G401 (cell line): Measurements from ENCODE around the gene SLC22A4. TPM values are rescaled to one million over a fixed set of nuclear protein-coding genes. Genes with fewer than 3 reads are reported as not detected.

Experiments
- DNase-seq: peaks from one replicate; pipeline ENCODE4 v3.0.0-alpha.2; 2015; ENCODE audit warnings: low spot score
- in situ Hi-C: cut with HindIII; loops from 2 replicates; pipeline ENCODE4 v1.10.0; 2016; ENCODE audit warnings: low sequenced_read_pairs, mixed read lengths
- total RNA-seq: library from RNA; depleted of rRNA; stranded (reverse); fragments of >200 nt; shearing (Covaris generic); gene quantifications from 2 replicates; pipeline ENCODE4 v1.2.3, GENCODE V29; 2014; rRNA removed

Gene SLC22A4
- 0.31 TPM in 1 of 2 replicates, not detected in the other for total RNA-seq

DNA sequence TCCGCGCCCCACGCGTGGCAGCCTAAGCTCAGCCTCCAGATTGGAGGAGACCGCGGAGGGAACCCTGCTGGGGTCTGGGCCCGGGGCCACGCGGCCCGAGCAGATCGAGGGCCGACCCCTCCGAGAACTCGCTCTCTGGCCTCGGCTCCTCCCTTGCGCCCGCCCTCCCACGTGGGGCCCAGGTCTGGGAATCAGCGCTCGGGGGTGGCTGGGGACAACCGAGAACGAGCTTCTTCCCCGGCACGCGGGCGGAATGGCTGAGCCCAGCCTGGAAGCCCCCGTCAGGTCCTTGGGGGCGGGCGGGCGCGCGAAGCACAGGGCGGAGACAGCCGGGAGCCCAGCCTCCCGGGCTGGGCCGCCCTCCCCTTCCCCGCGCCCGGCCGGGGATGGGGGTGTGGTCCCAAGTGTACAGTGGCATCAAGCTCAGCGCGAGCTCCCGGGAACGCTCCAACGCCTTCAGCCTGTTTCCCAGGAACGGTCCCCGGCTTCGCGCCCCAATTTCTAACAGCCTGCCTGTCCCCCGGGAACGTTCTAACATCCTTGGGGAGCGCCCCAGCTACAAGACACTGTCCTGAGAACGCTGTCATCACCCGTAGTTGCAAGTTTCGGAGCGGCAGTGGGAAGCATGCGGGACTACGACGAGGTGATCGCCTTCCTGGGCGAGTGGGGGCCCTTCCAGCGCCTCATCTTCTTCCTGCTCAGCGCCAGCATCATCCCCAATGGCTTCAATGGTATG is at the start of gene SLC22A4:
TSS of gene SLC22A4 (plus strand) at position 403 of the 736 bp plus-strand sequence. CDS start at position 626, 223 bp downstream.
- peak; percentile 86 for DNase-seq
- in situ Hi-C loops: no loop called here

DNA sequence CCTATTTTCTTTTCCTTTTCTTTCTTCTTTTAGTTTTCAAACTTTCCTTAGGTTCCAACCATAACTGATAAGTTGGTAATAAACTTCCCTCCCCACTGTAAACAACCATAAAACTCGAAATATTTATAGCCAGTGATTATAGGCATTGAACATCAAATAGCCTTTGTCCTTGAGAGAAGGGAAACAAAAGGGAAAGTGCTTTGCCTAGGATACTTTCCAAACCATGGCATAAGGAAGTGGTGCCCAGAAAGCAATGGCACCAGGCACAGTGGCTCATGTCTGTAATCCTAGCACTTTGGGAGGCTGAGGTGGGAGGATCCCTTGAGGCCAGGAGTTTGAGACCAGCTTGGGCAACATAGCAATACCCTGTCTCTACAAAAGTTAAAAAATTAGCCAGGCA is 48.6 kb upstream of the SLC22A4 start:
- in situ Hi-C loops: no loop called here
- DNase-seq: no peak

DNA sequence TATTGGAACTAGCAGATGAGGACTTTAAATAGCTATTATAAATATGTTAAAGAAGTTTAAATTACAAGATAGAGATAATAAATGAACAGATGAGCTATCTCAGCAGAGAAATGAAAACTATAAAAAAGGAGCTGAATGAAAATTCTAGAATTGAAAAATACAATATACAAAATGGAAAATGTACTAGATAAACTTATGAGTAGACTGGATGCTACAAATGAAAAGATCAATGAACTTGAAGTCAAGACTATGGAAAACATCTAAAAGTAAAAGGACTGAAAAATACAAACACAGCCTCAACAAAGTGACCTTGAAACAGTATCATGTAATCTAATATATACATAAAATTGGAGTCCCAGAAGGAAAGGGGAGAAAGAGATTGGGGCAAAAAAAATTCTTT is 47.4 kb upstream of the SLC22A4 start:
- no peak for DNase-seq
- in situ Hi-C loops: no loop called here

DNA sequence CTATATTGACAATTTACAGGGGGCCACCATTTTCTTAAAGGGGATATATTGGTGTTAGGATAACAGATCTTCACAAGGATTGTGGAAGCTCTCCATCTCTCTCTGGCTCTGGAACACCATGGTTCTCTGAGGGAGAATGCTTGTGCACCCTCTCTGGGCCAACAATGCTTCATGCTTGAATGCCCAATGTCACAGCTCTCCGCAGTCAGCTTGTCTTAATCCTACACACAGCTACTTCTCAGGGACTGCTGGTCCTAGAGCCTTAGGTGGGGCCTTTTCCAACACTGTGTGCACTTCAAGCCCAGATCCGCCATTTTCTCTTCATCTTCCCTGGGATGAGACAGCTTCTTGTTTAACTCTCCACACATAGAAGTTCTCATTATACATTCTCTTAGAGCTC is 43.6 kb upstream of the SLC22A4 start:
- peak; percentile 64 for DNase-seq
- in situ Hi-C loops: no loop called here

DNA sequence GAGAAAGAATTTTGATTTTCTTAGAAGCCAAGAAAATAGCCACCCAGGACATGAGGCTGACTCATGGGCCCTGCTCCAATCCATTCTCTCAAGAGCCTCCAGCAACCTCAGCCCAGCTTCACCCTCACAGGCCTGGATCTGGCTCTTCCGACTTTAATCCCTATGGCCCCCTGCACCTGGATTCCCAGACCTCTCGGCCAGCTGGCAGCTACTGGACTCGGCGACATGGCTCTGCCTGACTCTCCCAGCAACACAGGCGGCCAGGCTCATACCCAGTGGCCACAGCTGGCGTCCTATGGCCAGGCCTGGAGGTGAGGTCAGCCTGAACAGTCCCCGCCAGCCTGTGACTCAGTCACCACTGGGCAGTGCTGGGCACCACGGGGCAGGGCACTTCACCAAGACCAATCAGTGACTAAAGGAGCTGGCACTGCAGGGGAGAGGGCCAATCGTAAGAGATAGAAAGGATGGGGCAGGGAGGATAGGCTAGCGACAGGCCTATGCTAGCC is 42.9 kb upstream of the SLC22A4 start:
- DNase-seq: no peak
- in situ Hi-C loops: no loop called here

DNA sequence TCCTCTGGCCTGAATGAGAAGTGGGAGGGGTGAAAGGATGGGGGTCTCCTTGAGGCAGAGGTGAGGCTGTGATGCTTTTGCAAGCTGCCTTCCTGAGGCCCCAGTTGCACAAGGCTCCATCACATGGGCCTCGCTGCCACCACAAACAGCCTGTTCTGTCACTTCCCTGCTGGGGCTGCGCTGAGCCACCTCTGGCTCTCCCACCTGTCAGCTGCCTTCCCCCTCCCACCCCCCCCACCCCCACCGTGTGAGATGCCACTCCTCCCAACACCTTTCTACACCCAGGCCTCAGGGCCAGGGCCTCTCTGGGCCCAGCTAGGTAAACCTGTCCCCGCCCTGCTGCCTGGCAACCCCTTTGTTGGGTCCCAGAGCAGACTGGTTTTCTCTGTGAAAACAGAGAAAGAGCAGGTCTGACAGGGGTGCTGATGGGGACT is 41.2 kb upstream of the SLC22A4 start:
- DNase-seq: no peak
- in situ Hi-C loops: no loop called here

DNA sequence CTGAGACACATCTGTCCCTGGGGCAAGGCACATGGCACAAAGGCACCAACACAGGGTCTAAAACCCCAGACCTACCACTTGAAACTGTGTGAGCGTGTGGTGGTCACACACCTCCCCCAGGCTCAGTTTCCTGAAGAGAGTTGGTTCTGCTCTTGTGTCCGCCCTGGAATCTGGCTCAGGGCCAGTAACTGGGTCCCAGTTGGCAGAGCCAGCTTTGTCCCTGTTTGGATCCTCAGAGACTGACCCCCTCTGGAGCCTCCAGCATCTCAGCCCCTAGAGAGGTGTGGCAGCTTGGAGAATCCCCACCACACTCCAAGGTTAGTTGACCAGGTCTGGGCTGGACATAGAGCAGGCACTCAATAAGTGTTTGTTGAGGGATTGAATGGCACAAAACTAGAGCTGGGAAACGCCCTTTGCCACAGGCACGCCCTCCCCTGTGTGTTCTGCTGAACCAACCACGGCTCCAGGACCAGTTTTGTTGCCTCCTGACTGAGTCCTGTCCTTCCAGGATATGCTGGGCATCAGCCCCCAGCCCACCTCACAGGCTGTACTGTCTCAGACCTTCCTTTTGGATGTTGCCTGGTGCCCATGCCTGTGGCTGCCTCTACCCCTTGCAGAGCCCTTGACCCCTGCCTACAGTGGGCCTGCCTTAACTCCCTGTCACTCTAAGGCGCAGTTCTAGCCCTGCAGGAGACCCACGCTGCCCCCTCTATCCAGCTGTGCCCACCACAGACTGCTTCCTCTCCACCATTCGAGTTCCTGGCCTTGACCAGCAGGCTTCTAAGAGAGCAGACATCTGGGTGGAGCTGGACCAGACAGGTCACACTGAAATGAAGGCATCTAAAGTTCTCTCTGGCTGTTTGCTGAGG is 40.5 kb upstream of the SLC22A4 start:
- no peak for DNase-seq
- in situ Hi-C loops: no loop called here

DNA sequence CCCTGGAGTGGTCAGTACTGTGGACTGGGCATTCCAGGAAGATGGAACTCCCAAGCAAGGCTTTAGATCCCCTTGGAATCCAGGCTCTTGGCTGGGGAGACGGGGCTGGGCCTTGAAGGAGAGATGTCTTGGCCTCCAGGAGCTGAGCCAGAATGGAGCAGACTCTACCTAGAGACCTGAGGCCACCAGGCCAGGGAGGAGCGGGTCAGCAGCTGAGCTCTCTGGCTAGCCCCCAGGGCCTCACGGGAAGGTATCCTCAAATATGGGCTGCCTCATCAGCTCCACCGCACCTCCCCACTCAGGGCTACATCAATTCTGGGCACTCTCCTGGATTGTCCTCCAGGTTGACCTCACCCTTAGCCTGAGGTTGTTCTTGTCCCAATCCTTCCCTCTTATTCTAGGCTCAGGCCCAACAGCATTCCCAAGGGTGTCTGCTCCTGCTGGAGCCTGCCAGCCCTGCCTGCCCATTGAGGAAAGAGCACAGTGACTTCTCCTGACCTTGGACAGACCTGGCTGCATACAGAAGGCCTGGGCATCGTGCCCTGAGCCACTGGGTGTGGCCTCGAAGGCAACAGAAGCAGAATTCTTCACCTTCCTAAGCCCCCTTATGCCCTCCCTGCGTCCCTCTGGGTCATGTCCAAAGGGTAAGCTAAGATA is 39.7 kb upstream of the SLC22A4 start:
- in situ Hi-C loops: no loop called here
- DNase-seq: no peak

DNA sequence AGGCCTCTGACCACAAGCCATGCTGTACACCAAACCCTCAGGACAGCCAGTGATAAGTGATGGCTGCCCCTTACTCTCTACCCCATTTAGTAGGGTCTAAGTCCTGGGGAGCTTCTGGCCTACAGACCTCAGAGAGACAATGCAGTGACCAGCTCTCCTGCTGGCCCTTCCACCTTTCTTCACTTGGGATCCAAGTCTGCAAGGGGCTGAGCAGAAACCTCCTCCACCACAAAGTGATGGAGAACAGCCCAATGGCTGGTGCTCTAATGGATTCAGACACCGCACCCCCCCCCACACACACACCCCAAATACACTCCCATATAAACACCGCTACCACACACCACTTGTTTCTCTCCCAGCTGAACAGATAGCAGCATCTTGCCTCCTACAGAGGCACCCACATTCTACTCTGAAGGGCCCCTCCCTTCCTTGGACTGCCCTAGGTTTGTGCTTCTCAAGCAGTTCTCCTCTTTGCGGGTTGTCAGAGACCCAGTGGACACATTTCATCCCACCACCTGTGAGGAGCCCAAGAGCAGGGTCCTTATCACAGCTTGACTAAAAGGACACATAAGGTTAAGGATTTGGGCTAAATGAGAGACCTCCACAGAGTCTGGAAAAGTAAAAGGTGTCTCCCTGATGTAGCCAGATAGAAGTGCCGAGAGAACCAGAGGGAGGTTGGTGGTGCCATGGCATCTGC is 38.0 kb upstream of the SLC22A4 start:
- DNase-seq: no peak
- in situ Hi-C loops: no loop called here

DNA sequence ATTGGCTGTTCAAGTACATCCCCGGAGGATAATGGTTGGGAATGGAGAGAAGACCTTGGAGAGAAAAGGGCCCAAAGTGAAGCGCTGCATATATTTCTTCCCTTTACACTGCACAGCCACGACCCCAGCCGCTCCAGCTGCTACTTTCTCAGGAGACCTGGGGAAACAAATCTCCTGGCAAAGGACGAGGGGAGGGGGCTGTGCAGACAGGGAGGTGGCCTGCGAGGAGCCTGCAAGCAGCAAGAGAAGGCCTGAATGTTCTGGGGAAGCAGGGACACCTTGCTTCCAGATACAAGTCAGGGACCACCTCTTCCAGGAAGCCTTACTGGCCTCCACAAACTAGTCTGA is 37.4 kb upstream of the SLC22A4 start:
- no peak for DNase-seq
- in situ Hi-C loops: no loop called here

DNA sequence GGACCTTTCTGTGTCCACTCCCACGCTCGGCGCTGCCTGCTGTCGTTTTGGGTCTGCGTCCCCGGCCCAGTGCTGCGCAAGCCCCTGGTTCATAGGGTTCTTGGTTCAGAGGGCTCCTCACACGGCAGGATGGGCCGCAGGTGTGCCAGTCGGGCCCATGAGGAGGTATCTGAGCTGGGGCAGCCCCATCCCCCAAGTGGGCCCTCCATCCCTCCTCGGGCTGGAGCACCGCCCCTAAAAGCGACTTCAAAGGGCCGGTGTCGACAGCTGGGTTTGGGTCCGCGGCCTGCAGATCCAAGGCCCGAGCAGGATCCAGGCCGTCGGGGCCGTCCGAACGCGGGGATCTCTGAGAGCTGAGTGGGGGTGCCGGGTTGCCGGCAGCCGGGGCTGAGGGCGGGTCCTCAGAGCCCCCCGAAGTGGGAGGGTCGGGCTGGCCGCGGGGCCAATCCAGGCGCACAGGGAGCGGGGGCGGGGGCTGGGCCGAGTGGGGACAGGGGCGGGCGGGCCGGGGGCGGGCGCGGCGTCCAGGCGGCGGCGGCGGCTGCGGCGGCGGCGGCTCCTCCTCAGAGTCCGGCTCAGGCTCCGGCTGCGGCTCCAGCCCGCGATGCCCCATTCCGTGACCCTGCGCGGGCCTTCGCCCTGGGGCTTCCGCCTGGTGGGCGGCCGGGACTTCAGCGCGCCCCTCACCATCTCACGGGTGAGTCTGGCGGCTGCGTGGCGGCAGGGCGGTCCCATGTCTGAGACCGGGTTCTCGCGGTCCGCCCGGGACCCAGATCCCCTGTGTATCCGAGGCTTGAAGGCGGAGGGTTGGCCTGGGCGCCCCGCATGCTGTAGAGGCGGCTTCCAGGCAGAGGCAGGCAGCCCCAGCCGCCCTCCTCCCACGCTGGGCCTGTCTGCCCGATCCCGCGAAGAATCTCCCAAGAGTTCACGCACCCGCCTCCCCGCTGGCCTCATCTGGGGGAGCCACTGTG is 36.8 kb upstream of the SLC22A4 start, which contains the start of gene PDLIM4:
TSS of gene PDLIM4 (plus strand) at position 566 of the 971 bp plus-strand sequence. CDS start at position 605, 39 bp downstream.
- in situ Hi-C loops: no loop called here
- DNase-seq: no peak

DNA sequence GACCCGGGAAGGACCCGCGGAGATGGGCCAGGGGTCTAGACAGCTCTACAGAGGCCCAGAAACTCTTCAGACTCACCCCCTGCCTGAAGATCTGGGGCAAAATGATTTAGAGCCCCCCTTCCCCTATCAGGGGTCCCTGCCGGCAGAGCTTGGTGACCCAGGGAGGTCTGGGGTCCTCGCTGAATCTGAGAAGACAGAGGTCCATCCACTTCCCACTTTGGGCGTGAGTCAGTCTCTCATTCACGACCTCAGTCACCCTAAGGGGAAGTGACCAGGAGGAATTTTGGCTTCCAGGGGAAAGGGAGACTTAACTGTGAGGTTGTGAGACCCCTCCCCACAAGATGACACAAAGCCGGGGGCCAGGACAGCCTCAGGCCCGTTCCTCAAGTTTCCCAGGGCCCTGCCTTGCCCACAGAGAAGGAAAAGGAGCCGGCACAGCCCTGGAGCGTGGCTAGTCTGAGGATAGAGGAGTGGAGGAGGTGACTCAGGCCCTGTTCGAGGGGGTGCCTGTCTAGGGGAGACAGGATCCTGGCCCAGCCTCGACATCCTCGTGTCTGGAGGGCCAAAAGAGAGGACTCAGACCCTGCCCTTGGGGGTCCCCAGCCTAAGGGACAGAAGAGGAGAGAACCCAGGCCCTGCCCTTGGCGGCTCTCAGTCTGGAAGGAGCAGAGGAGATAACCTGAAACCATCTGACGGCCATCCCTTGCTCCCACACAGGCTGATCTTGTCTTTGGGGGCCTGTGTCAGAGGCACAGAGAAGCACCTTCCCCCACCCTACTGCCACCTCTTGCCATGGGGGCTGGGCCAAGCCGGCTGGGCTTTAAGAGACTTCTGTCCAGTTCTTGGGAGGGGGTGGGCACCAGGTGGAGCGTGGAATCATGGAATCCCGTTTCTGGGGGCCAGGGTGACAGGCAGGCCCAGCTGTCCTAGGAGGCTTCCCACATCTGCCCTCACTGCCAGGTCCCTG is 35.8 kb upstream of the SLC22A4 start:
- DNase-seq: no peak
- in situ Hi-C loops: no loop called here

DNA sequence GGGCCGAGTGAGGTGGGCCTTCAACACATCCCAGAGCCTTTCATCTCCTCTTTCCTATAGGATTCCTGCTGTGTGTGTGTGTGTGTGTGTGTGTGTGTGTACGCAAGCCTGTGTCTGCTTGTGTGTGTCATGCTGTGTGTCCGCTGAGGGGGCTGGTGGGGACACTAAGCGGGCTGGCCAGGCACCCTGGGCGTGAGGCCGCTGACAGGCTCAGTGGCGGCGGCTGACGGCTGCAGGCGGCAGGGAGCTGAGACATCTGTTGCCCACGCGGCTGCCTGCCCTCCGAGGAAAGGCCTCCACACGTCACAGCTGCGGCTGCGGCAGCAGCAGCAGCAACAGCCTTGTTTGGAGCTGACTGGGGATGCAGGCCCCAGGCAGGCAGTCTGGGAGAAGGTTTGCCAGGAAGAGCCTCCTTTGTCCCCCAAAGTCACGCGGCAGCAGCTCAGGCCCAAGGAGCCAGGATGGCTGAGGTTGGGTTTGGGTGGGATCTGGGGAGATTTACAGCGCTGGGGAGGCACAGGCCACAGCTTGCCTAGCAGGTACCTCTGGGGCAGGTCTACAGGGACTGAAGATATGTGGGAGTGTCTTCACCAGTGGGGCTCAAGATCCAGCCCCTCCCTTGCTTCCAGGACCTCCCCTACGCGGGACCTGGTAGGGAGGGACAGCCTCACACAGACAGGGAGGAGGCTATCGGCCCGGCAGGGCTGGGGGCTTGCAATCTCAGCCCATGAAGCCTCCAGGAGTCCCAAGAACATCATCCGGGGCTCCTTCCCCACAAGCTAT is 34.9 kb upstream of the SLC22A4 start:
- in situ Hi-C loops: no loop called here
- no peak for DNase-seq

DNA sequence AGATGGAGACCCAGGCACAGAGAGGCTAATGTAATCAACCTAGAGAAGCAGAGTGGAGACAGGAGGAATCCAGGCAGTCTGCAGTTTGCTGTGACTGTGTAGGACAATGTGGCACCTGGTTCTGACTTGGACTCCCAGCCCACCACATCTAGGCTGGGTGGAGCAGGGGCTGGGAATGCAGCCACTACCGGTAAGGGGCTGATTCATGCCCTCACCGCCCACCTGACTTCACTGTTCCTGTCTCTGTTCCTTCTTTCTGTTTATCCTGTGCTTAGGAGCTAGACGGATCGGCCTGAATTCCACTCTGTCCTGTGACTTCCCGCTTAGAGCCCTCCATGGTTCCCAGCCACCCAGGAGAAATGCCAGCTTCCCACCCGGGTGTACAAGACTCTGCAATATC is 34.1 kb upstream of the SLC22A4 start:
- no peak for DNase-seq
- in situ Hi-C loops: no loop called here

DNA sequence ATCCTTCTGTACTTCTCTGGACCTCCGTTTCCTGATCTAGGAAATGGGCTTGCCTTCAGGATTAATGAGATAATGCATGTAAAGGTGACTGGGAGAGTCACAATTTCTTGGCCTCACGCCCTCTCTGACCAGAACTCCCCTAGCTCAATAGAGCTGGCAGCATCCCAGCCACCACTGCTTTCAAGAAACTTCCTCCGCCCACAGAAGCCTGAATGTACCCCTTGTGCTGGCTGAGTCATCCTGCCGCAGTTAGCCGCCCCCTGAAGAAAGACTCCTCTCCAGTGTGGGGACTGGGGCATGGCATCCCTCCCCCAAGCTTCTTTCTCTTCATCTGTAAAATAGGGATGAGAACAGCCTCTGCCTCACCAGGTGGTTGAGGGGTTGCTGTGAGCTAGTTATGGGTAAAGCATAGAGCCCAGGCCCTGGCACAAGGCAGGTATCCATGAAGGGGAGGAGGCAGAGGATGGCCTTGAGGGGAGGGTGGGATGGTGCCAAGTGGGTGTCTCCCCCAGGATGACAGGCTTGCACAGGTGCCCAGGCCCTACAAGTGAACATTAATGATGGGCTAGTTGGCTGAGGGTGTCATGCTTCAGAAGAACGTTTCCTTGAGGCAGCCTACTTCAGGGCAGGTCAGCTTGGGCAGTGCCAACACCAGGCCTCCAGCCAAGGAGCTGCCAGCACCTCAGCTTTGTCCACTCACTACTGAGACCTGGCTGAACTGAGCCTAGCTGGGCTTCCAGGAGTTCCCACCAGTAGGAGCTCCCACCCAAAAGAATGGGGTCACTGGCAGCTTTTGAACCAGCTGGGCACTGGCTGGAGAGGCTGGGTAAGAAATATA is 33.3 kb upstream of the SLC22A4 start:
- DNase-seq: no peak
- in situ Hi-C loops: no loop called here
